ENCODE measurements around the gene FBXO38. TPM values are rescaled to one million over a fixed set of nuclear protein-coding genes. Genes with fewer than 3 reads are reported as not detected.

FBXO38 gene
- total RNA-seq, 1 experiment from 2014 or later = 36.3 TPM

GRCh38 chr5:148418511-148418910, 34.8 kb downstream of the FBXO38 start:
- Histone ChIP-seq H3K4me1 (ENCODE audit: control insufficient read depth in 1 of 2, insufficient read depth in 2 of 2, low read length in 2 of 2) (no peaks in the 10 kb centered on the region), H3K27ac (ENCODE audit: low read depth, low read length) (no peak overlapping the region), H2AFZ (ENCODE audit: low read depth, low read length, poor library complexity, severe bottlenecking) (no peak overlapping the region), H3K9me2 (ENCODE audit: insufficient read depth) (no peaks in the 10 kb centered on the region), H4K20me1 (ENCODE audit: insufficient read depth) (no peaks in the 10 kb centered on the region; the same call in 1 of the 2 replicates), H3K4me2 (ENCODE audit: low read length) (no peak overlapping the region), H3K36me3 (ENCODE audit: control insufficient read depth in 1 of 2, insufficient read depth in 2 of 2, low read length in 2 of 2) (peaks cover 22 to 30% of the 10 kb centered on the region in 2 experiments; a peak in 3 of 4 replicates), H3K9ac (ENCODE audit: low read length) (no peak overlapping the region), H3K27me3 (ENCODE audit: insufficient read depth, low read length) (no peaks in the 10 kb centered on the region), H3K79me2 (ENCODE audit: insufficient read depth, low read length) (no peaks in the 10 kb centered on the region; the same call in 1 of the 2 replicates), H3K4me3 (replicated peaks in 1 of 2; ENCODE audit: low read depth in 1 of 2, low read length in 2 of 2) (no peak overlapping the region), H3K9me3 (ENCODE audit: control insufficient read depth in 1 of 2, insufficient read depth in 1 of 2, low read depth in 1 of 2, low read length in 2 of 2) (no peaks in the 10 kb centered on the region)
- ChIA-PET RAD21 (ENCODE audit: low non-redundant PET in 1 of 2, low total read pairs in 2 of 2, uncharacterized antibody in 2 of 2, unreplicated experiment in 2 of 2) (no interaction called here), CTCF (no interaction called here), POLR2A (no interaction called here)
- BruUV-seq (replicated peaks) = no TSS peak
- TF ChIP-seq SIN3A (IDR thresholded peaks at IDR 0.05; ENCODE audit: low read depth) (no peak), POLR2A (IDR thresholded peaks at IDR 0.05; ENCODE audit: borderline replicate concordance, extremely low read depth, insufficient read depth, insufficient read length) (no peak), SRF (IDR thresholded peaks at IDR 0.05; ENCODE audit: low read depth) (no peak), RAD21 (IDR thresholded peaks at IDR 0.05; ENCODE audit: low read depth) (no peak)
- intact Hi-C loops (cut with micrococcal nuclease) = no loop called here
- ATAC-seq (no peak), DNase-seq (ENCODE audit: low read depth, low spot score) (no peak)

- Histone ChIP-seq H3K27me3 (ENCODE audit: insufficient read depth, low read length) (no peaks in the 10 kb centered on the region), H3K36me3 (ENCODE audit: control insufficient read depth in 1 of 2, insufficient read depth in 2 of 2, low read length in 2 of 2) (peaks cover 20 to 38% of the 10 kb centered on the region in 2 experiments; a peak in 3 of 4 replicates), H3K9me3 (ENCODE audit: control insufficient read depth in 1 of 2, insufficient read depth in 1 of 2, low read depth in 1 of 2, low read length in 2 of 2) (no peaks in the 10 kb centered on the region), H3K79me2 (ENCODE audit: insufficient read depth, low read length) (no peaks in the 10 kb centered on the region), H3K27ac (ENCODE audit: low read depth, low read length) (no peak overlapping the region), H3K9me2 (ENCODE audit: insufficient read depth) (no peaks in the 10 kb centered on the region), H3K4me2 (ENCODE audit: low read length) (no peak overlapping the region), H3K4me3 (replicated peaks in 1 of 2; ENCODE audit: low read depth in 1 of 2, low read length in 2 of 2) (no peak overlapping the region), H3K9ac (ENCODE audit: low read length) (no peak overlapping the region), H2AFZ (ENCODE audit: low read depth, low read length, poor library complexity, severe bottlenecking) (no peak overlapping the region), H3K4me1 (ENCODE audit: control insufficient read depth in 1 of 2, insufficient read depth in 2 of 2, low read length in 2 of 2) (no peaks in the 10 kb centered on the region), H4K20me1 (ENCODE audit: insufficient read depth) (no peaks in the 10 kb centered on the region)
- ChIA-PET CTCF (no interaction called here), POLR2A (no interaction called here), RAD21 (ENCODE audit: low non-redundant PET in 1 of 2, low total read pairs in 2 of 2, uncharacterized antibody in 2 of 2, unreplicated experiment in 2 of 2) (no interaction called here)
- intact Hi-C loops (cut with micrococcal nuclease) = no loop called here
- BruUV-seq (replicated peaks) = no TSS peak
- DNase-seq (ENCODE audit: low read depth, low spot score) = no peak
- ATAC-seq = no peak
- TF ChIP-seq SIN3A (IDR thresholded peaks at IDR 0.05; ENCODE audit: low read depth) = no peak
- no peak for TF ChIP-seq YY1 (IDR thresholded peaks at IDR 0.05; ENCODE audit: extremely low read depth, insufficient replicate concordance, low read depth, low read length)
- TF ChIP-seq, protein P1, sequence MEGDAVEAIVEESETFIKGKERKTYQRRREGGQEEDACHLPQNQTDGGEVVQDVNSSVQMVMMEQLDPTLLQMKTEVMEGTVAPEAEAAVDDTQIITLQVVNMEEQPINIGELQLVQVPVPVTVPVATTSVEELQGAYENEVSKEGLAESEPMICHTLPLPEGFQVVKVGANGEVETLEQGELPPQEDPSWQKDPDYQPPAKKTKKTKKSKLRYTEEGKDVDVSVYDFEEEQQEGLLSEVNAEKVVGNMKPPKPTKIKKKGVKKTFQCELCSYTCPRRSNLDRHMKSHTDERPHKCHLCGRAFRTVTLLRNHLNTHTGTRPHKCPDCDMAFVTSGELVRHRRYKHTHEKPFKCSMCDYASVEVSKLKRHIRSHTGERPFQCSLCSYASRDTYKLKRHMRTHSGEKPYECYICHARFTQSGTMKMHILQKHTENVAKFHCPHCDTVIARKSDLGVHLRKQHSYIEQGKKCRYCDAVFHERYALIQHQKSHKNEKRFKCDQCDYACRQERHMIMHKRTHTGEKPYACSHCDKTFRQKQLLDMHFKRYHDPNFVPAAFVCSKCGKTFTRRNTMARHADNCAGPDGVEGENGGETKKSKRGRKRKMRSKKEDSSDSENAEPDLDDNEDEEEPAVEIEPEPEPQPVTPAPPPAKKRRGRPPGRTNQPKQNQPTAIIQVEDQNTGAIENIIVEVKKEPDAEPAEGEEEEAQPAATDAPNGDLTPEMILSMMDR (IDR thresholded peaks at IDR 0.05 in 2 of 3, conservative IDR thresholded peaks at IDR 0.05 in 1 of 3; ENCODE audit: borderline replicate concordance in 1 of 3, insufficient read depth in 1 of 3, low read depth in 2 of 3, low read length in 2 of 3) = no peak
- no peak for TF ChIP-seq ELF1 (IDR thresholded peaks at IDR 0.05; ENCODE audit: borderline replicate concordance, low read depth)
- TF ChIP-seq RAD21 (IDR thresholded peaks at IDR 0.05; ENCODE audit: low read depth) = no peak
- no peak for TF ChIP-seq EZH2phosphoT487 (IDR thresholded peaks at IDR 0.05; ENCODE audit: borderline replicate concordance)
- no peak for TF ChIP-seq ZNF274 (IDR thresholded peaks at IDR 0.05; ENCODE audit: low read depth, low read length)
- TF ChIP-seq REST (IDR thresholded peaks at IDR 0.05; ENCODE audit: low read depth) = no peak
- TF ChIP-seq JUND (IDR thresholded peaks at IDR 0.05) = no peak
- TF ChIP-seq SRF (IDR thresholded peaks at IDR 0.05; ENCODE audit: low read depth) = no peak
- no peak for TF ChIP-seq TCF7L2 (IDR thresholded peaks at IDR 0.05; ENCODE audit: borderline replicate concordance, extremely low read depth, insufficient read depth, insufficient read length)
- no peak for TF ChIP-seq POLR2A (IDR thresholded peaks at IDR 0.05; ENCODE audit: borderline replicate concordance, extremely low read depth, insufficient read depth, insufficient read length)
- no peak for TF ChIP-seq CBX3 (IDR thresholded peaks at IDR 0.05; ENCODE audit: low read depth)
- TF ChIP-seq FOSL1 (IDR thresholded peaks at IDR 0.05; ENCODE audit: low read depth) = no peak
- TF ChIP-seq EGR1 (IDR thresholded peaks at IDR 0.05; ENCODE audit: low read depth) = no peak
- no peak for TF ChIP-seq EZH2 (IDR thresholded peaks at IDR 0.05)
These were observed 37.9 kb downstream of the FBXO38 start for GRCh38 chr5:148421661-148422060.

Measured in HCT116 (cell line).